MM.1S (cell line): ENCODE data around the gene TNN.

Experiments used
- DNase-seq: peaks from one replicate; pipeline ENCODE4 v3.0.0-alpha.2; 2015
- H2AFZ ChIP-seq: fragments of 300-600 bp; sonication (generic); 2 replicates; pipeline ENCODE4 v1.6.0; 2016; ENCODE audit warnings: antibody characterized with exemption, low read length
- H3F3A ChIP-seq: fragments of 300-600 bp; sonication (generic); 2 replicates; pipeline ENCODE4 v1.6.1; 2016; ENCODE audit warnings: mild to moderate bottlenecking, antibody characterized with exemption, low read length, moderate library complexity, mixed read lengths; ENCODE audit not compliant: insufficient read depth
- H3K27ac ChIP-seq: fragments of 300-600 bp; sonication (generic); 2 replicates; pipeline ENCODE4 v1.5.1; 2016; ENCODE audit warnings: mild to moderate bottlenecking, low read length
- H3K27me3 ChIP-seq: fragments of 300-600 bp; sonication (generic); replicated peaks from 2 replicates; pipeline ENCODE4 v1.6.0; 2016; ENCODE audit warnings: low read length; ENCODE audit not compliant: insufficient read depth
- H3K36me3 ChIP-seq: fragments of 300-600 bp; sonication (generic); replicated peaks from 2 replicates; pipeline ENCODE4 v1.6.1; 2016; ENCODE audit warnings: mild to moderate bottlenecking, low read length, mixed read lengths; ENCODE audit not compliant: insufficient read depth
- H3K4me1 ChIP-seq: fragments of 300-600 bp; sonication (generic); 2 replicates; pipeline ENCODE4 v1.6.1; 2016; ENCODE audit warnings: low read length, mixed read lengths
- H3K4me2 ChIP-seq: fragments of 300-600 bp; sonication (generic); 2 replicates; pipeline ENCODE4 v1.6.0; 2016; ENCODE audit warnings: low read depth, low read length
- H3K4me3 ChIP-seq: fragments of 300-600 bp; sonication (generic); 2 replicates; pipeline ENCODE4 v1.5.1; 2016; ENCODE audit warnings: low read length, mixed read lengths
- H3K79me2 ChIP-seq: fragments of 300-600 bp; sonication (generic); 2 replicates; pipeline ENCODE4 v1.6.1; 2016; ENCODE audit warnings: mixed run types, low read length, mixed read lengths
- H3K9ac ChIP-seq: fragments of 300-600 bp; sonication (generic); 2 replicates; pipeline ENCODE4 v1.6.1; 2016; ENCODE audit warnings: low read length, mixed read lengths
- H3K9me2 ChIP-seq: fragments of 300-600 bp; sonication (generic); replicated peaks from 2 replicates; pipeline ENCODE4 v1.6.1; 2016; ENCODE audit warnings: mild to moderate bottlenecking, low read length, mixed read lengths; ENCODE audit not compliant: insufficient read depth
- H3K9me3 ChIP-seq: fragments of 300-600 bp; sonication (generic); replicated peaks from 2 replicates; pipeline ENCODE4 v1.6.1; 2016; ENCODE audit warnings: mild to moderate bottlenecking, low read length, mixed read lengths; ENCODE audit not compliant: insufficient read depth
- H4K20me1 ChIP-seq: fragments of 300-600 bp; sonication (generic); 2 replicates; pipeline ENCODE4 v1.6.1; 2016; ENCODE audit warnings: mild to moderate bottlenecking, low read length, moderate library complexity, mixed read lengths; ENCODE audit not compliant: insufficient read depth
- CTCF ChIP-seq: fragments of 300-600 bp; sonication (generic); IDR thresholded peaks from 2 replicates; pipeline ENCODE4 v1.5.1; 2016; ENCODE audit warnings: antibody characterized with exemption, low read length, mixed read lengths
- EZH2 ChIP-seq: fragments of 300-600 bp; sonication (generic); optimal IDR thresholded peaks from 2 replicates; pipeline ENCODE3; 2017; ENCODE audit warnings: low read depth, mild to moderate bottlenecking, antibody characterized with exemption, low read length, mixed read lengths
- EZH2phosphoT487 ChIP-seq: fragments of 300-600 bp; sonication (generic); IDR thresholded peaks from 2 replicates; pipeline ENCODE4 v1.6.1; 2018; ENCODE audit warnings: antibody characterized with exemption, low read length

TNN gene

GRCh38 chr1:175130649-175131045, 63.0 kb downstream of the TNN start:
- DNase-seq: no peak
- Histone ChIP-seq H2AFZ (no peak overlapping the region), H3K9ac (no peak overlapping the region), H4K20me1 (no peaks in the 10 kb centered on the region), H3K79me2 (no peaks in the 10 kb centered on the region), H3K4me2 (no peak overlapping the region), H3K27ac (no peak overlapping the region), H3K9me2 (no peaks in the 10 kb centered on the region), H3K4me1 (no peaks in the 10 kb centered on the region), H3F3A (no peaks in the 10 kb centered on the region), H3K27me3 (no peaks in the 10 kb centered on the region), H3K4me3 (no peak overlapping the region), H3K36me3 (no peaks in the 10 kb centered on the region), H3K9me3 (no peaks in the 10 kb centered on the region)
- TF ChIP-seq EZH2: no peak
- no peak for TF ChIP-seq EZH2phosphoT487
- TF ChIP-seq CTCF: no peak

GRCh38 chr1:175131095-175131494, 63.5 kb downstream of the TNN start:
- H3K4me2 ChIP-seq: no peak overlapping the region
- no peak for DNase-seq
- no peak overlapping the region for H3K4me3 ChIP-seq

GRCh38 chr1:175132436-175132835, 64.8 kb downstream of the TNN start:
- DNase-seq: no peak
- Histone ChIP-seq H3K4me2 (no peak overlapping the region), H3K4me3 (no peak overlapping the region), H3K27me3 (no peaks in the 10 kb centered on the region), H3K9me2 (no peaks in the 10 kb centered on the region), H3K79me2 (no peaks in the 10 kb centered on the region), H4K20me1 (no peaks in the 10 kb centered on the region), H3K9me3 (no peaks in the 10 kb centered on the region), H3K4me1 (no peaks in the 10 kb centered on the region), H3K27ac (no peak overlapping the region), H3K9ac (no peak overlapping the region), H3K36me3 (no peaks in the 10 kb centered on the region), H2AFZ (no peak overlapping the region), H3F3A (no peaks in the 10 kb centered on the region)
- TF ChIP-seq EZH2phosphoT487 (no peak), CTCF (no peak), EZH2 (no peak)

More at GRCh38 chr1:175131095-175131494, 63.5 kb downstream of the TNN start:
- Histone ChIP-seq H3K9me2 (no peaks in the 10 kb centered on the region), H3K36me3 (no peaks in the 10 kb centered on the region), H3K4me1 (no peaks in the 10 kb centered on the region), H3K79me2 (no peaks in the 10 kb centered on the region), H4K20me1 (no peaks in the 10 kb centered on the region), H3F3A (no peaks in the 10 kb centered on the region), H3K9me3 (no peaks in the 10 kb centered on the region), H3K27ac (no peak overlapping the region), H3K27me3 (no peaks in the 10 kb centered on the region), H2AFZ (no peak overlapping the region), H3K9ac (no peak overlapping the region)
- no peak for TF ChIP-seq EZH2phosphoT487
- no peak for TF ChIP-seq CTCF
- TF ChIP-seq EZH2: no peak
